Body of pancreas (tissue), 4 donors: ENCODE measurements around the gene CLK1.

Experiments used
- CTCF ChIP-seq, 7 experiments: fragments of 450-650 bp in 4 of 7; fragments of 200-600 bp in 3 of 7; sonication (generic) in 3 of 7; IDR thresholded peaks; one replicate each; pipeline ENCODE4 v1.5.1; 2016 to 2019; ENCODE audit warnings: antibody characterized with exemption in 7 of 7
- POLR2A ChIP-seq, 3 donors: fragments of 450-650 bp; IDR thresholded peaks; one replicate each; pipeline ENCODE4 v1.6.1; 2016; ENCODE audit warnings: antibody characterized with exemption in 3 of 3, mild to moderate bottlenecking in 2 of 3

- no peak for TF ChIP-seq POLR2A (IDR thresholded peaks at IDR 0.05)
- no peak for TF ChIP-seq CTCF (IDR thresholded peaks at IDR 0.05)
Measured at GRCh38 chr2:200843993-200844948, 20.2 kb downstream of the CLK1 start.
